GM12872 (cell line): ENCODE results near the gene CD8A.

Experiments
- TF ChIP-seq, protein P1 (sequence below): IDR thresholded peaks from 3 replicates; pipeline ENCODE4 v1.5.1; 2011; ENCODE audit warnings: low read depth, mild to moderate bottlenecking, low read length, moderate library complexity; ENCODE audit not compliant: insufficient read depth

CD8A gene

DNA sequence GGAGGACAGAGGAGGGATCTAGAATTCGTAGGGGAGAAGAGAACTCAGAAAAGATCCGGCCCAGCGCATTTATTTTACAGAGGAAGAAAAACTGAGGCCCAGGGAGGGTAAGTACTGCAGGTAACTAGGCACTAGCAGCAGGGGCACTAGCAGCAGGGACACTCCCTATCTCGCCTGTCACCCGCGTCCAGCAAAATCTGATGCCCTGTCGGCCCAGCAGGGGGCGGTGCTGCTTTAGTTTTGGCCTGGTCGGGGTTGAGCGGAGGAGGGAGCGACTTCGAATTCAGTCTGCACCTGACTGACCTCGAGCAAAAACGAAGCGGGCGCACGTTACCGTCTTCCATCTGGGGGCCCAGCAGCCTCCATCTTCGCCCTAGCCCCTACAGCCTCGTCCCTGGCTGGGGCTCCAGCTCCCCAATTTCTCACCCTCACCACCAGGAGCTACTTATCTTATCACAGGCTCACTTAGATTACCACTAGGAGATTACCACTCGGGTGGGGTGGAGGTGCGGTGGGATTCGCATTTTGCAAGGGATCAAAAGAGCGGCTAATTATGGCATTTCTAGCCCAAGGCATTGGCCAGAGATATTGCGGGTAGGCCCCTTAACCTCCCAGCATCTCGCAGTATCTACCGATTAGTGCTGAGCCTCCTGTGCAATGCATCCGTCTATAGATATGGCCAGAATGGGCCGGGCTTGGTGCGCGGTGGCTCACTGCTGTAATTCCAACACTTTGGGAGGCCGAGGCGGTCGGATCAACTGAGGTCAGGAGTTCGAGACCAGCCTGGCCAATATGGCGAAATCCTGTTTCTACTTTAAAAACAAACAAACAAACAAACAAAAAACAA lies 17.8 kb upstream of the CD8A start:
- TF ChIP-seq, protein P1, sequence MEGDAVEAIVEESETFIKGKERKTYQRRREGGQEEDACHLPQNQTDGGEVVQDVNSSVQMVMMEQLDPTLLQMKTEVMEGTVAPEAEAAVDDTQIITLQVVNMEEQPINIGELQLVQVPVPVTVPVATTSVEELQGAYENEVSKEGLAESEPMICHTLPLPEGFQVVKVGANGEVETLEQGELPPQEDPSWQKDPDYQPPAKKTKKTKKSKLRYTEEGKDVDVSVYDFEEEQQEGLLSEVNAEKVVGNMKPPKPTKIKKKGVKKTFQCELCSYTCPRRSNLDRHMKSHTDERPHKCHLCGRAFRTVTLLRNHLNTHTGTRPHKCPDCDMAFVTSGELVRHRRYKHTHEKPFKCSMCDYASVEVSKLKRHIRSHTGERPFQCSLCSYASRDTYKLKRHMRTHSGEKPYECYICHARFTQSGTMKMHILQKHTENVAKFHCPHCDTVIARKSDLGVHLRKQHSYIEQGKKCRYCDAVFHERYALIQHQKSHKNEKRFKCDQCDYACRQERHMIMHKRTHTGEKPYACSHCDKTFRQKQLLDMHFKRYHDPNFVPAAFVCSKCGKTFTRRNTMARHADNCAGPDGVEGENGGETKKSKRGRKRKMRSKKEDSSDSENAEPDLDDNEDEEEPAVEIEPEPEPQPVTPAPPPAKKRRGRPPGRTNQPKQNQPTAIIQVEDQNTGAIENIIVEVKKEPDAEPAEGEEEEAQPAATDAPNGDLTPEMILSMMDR, result peak; percentile 93

DNA sequence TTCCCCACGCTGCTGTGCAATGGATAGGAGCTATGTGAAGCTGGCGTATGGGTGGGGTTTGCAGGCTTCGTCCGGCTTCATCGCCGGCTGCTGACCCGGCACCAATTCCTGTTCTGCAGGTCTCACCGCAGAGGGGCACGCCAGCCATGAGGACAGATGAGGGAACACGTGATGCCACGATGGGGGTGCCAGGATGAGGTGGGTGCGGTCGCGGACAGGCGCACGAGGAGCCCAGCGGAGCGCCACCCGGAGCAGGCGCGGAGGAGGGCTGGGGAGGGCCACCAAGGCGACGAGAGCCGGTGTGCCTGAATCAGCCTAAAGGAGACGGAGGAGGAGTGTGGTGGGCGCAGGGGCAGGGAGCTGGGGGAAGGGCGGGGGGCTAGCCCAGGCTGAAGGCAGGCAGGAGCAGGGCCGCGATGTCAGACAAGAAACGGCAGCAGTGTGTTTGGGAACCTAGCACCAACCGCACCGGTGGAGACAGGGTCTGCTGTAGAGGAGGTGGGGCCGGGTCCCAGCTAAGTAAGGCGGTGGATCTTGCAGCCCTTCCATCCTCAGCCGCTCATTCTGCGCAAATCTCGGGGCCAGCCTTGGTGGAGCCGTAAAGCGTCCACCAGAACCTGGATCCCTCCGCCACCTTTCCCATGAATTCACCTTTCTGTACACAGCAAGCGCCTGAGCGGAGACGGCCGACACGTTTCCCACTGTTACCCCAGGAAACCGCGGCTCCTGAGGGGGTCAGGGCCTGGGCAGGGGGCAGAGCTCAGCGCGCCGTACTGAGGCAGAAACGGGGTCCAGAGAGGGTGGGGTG lies 17.0 kb upstream of the CD8A start:
- TF ChIP-seq, protein P1, result no peak

DNA sequence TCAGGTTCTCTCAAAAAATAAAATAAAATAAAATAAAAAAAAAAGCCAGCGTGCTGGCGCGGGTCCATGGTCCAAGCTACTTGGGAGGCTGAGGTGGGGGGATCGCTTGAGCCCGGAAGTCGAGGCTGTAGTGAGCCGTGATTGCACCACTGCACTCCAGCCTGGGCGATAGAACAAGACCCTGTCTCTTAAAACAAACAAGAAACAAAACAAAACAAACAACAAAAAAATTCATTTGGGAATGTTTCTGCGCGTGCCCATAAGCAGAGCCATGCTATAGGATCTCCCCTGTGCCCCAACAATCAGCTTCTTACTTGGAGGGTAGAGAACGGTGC lies 16.4 kb upstream of the CD8A start:
- TF ChIP-seq, protein P1, result no peak

DNA sequence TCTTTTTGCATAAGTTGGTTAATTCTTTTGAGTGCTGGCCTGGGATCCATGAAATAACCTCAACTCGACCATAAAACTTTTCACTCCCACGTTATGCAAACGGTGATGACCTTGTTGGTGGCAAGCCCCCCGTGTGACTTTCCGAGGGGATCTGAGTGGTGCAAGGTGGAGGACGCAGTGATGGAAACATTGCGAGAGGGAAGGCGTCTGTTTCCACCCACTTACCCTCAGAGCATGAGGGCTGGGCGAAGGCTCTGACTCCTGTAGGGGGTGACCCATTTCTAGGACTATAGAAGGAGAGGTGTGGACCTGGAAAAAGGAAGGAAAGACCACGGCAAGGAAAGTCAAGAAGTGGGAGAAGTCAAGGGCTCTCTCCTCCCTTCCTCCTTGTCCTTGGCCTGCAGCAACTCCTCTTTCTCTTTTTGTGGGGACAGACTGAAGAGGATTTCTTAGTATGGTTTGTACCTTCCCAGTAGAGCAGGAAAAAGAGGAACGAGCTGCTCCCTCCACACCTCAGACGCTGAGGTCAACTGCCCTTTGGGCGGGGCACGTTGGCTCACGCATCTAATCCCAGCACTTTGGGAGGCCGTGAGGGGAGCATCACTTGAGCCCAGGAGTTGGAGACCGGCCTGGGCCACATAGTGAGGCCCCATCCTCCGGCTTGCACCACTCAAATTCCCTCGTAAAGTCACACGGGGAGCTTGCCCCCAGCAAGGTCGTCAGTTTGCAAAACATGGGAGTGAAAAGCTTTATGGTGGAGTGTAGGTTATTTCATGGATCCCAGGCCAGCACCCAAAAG lies 15.5 kb upstream of the CD8A start:
- TF ChIP-seq, protein P1, result no peak

DNA sequence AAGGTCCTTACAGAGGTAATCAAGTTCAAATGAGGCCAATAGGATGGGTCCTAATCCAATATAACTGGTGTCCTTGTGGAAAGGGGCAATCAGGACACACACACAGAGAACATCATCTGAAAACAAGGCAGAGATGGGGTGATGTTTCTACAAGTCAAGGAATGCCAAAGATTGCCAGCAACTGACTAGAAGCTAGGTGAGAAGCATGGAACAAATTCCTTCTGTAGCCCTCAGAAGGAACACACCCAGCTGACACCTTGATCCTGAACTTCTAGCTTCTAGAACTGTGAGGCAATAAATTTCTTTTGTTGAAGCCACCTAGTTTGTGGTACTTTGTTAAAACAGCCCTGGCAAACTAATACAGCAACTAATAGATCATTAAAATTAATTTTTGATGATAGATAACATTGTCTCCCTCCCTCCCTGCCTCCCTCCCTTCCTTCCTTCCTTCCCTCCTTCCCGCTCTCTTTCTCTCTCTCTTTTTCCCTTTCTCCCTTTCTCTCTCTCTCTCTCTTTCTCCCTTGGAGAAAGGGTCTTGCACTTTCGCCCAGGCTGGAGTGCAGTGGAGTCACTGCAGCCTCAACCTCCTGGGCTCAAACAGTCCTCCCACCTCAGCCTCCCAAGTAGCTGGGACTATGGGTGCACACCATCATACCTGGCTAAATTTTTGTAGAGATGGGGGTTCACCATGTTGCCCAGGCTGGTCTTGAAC lies 10.3 kb upstream of the CD8A start:
- TF ChIP-seq, protein P1, result no peak

DNA sequence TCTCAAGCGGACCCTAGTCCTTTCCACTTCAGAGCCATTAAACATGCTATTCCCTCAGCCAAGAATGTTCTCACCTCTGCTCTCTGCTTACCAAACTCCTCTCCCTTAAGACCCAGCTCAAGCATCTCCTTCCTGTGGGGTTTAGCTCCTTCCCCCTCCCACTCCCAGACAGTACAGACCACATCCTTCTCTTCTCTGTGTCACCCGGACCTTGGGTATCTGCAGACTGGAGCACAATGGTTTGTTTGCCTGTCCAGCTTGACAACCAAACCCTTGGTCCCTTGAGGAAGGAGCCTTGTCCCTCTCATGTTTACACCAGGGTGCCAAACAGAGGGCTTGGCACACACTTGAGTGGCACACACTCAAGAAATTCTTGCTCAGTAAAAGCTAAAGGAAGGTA lies 4.1 kb upstream of the CD8A start:
- TF ChIP-seq, protein P1, result no peak
